Measurements from ENCODE around the gene ZNF281.

- TF ChIP-seq FOXA1 (IDR thresholded peaks at IDR 0.05) (no peak), PKNOX1 (IDR thresholded peaks at IDR 0.05) (no peak), HDGF (IDR thresholded peaks at IDR 0.05; ENCODE audit: borderline replicate concordance) (no peak), L3MBTL2 (conservative IDR thresholded peaks at IDR 0.05) (no peak), TARDBP (IDR thresholded peaks at IDR 0.05) (no peak), SP1 (IDR thresholded peaks at IDR 0.05) (no peak)
Measured at GRCh38 chr1:200437088-200437487, 27.3 kb upstream of the ZNF281 start.

Measured in HEK293T (cell line).